Fibroblast of villous mesenchyme (primary cell): ENCODE results near the gene PSEN1. TPM values are rescaled to one million over a fixed set of nuclear protein-coding genes. Genes with fewer than 3 reads are reported as not detected.

Experiments
- DNase-seq: peaks from one replicate; pipeline ENCODE4 v3.0.0-alpha.2; 2010; ENCODE audit warnings: low read depth
- H3K4me3 ChIP-seq: 2 replicates; pipeline ENCODE4 v1.5.1; 2011; ENCODE audit warnings: low read depth, mild to moderate bottlenecking, low read length
- total RNA-seq: library from RNA; depleted of rRNA; stranded (reverse); fragments of >200 nt; gene quantifications from 2 replicates; pipeline ENCODE4 v1.2.3, GENCODE V29; 2012
- TF ChIP-seq, protein P1 (sequence below): IDR thresholded peaks from 2 replicates; pipeline ENCODE4 v1.5.1; 2012; ENCODE audit warnings: low read depth, mild to moderate bottlenecking, low read length; ENCODE audit not compliant: insufficient read depth

Gene PSEN1
- total RNA-seq, 1 donor: 57.4 TPM

DNA sequence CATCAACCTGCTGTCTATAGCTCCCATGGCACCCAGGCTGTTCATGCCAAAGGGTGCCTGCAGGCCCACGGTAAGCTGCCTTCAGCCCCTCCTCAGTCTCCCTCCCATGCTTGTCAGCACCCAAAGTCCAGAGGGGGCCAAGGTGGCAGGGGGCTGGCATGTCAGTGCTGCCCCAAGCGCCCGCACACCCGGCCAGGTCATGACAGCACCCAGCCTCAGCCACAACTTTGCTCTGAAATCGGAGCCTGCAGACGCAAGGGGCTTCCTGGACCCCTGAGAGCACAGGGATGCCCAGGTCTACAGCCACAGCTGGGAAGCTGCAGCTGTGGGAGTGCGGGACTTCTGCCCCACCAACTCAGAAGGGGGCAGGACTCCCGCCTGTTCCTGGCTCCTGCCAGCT is 72.5 kb downstream of the PSEN1 start:
- DNase-seq: no peak
- H3K4me3 ChIP-seq: no peak overlapping the region
- TF ChIP-seq, protein P1, sequence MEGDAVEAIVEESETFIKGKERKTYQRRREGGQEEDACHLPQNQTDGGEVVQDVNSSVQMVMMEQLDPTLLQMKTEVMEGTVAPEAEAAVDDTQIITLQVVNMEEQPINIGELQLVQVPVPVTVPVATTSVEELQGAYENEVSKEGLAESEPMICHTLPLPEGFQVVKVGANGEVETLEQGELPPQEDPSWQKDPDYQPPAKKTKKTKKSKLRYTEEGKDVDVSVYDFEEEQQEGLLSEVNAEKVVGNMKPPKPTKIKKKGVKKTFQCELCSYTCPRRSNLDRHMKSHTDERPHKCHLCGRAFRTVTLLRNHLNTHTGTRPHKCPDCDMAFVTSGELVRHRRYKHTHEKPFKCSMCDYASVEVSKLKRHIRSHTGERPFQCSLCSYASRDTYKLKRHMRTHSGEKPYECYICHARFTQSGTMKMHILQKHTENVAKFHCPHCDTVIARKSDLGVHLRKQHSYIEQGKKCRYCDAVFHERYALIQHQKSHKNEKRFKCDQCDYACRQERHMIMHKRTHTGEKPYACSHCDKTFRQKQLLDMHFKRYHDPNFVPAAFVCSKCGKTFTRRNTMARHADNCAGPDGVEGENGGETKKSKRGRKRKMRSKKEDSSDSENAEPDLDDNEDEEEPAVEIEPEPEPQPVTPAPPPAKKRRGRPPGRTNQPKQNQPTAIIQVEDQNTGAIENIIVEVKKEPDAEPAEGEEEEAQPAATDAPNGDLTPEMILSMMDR: no peak

DNA sequence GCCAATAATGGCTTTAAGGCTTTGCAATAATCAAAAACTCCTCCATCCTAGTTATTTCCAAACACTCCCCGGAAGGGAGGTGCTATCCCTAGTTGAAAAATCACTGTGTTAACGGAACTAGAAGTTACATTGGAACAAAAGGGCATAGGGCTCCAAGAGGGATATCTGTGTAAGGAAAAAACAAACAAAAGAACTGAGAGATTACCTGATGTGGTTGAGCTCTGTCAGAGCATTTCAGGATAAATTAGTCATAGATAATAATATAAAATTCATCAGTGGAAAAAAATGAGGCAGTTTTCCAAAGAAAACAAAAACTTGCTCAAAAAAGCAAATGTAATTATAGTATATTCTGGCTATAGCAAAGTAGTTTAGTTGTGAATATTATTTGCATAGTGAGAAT is 73.6 kb downstream of the PSEN1 start:
- DNase-seq: peak; percentile 39
- TF ChIP-seq, protein P1: no peak
- no peak overlapping the region for H3K4me3 ChIP-seq

DNA sequence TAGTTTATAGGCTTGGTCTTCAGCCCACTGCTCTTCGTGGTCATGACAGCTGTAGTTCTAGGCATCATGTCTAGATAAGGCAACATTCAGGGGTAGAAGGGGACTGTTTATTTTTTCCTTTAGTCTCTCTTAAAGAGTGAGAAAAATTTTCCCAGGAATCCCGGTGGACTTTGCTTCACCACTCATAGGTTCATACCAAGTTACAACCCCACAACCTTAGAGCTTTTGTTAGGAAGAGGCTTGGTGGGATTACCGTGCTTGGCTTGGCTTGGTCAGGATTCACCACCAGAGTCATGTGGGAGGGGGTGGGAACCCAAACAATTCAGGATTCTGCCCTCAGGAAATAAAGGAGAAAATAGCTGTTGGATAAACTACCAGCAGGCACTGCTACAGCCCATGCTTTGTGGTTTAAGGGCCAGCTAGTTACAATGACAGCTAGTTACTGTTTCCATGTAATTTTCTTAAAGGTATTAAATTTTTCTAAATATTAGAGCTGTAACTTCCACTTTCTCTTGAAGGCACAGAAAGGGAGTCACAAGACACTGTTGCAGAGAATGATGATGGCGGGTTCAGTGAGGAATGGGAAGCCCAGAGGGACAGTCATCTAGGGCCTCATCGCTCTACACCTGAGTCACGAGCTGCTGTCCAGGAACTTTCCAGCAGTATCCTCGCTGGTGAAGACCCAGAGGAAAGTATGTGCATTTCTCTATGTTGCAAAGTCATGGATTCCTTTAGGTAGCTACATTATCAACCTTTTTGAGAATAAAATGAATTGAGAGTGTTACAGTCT is 75.1 kb downstream of the PSEN1 start:
- DNase-seq: no peak
- TF ChIP-seq, protein P1: no peak
- H3K4me3 ChIP-seq: no peak overlapping the region

DNA sequence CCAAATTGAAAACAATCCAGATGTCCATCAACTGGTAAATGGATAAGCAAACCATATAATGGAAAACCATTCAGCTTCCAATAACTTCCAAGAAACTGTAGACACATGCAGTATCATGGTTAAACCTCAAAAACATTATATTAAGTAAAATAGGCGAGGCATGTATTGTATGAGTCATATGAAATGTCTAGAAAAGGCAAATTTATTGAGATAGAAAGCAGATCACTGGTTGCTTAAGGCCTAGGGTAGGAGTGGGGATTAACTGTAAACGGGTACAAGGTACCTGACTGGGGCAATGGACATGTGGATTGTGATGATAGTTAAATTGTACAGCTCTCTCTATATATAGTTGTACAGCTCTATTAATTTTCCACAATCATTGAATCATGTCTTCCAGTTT is 79.7 kb downstream of the PSEN1 start:
- TF ChIP-seq, protein P1: no peak
- peak; percentile 44 for DNase-seq
- no peak overlapping the region for H3K4me3 ChIP-seq

DNA sequence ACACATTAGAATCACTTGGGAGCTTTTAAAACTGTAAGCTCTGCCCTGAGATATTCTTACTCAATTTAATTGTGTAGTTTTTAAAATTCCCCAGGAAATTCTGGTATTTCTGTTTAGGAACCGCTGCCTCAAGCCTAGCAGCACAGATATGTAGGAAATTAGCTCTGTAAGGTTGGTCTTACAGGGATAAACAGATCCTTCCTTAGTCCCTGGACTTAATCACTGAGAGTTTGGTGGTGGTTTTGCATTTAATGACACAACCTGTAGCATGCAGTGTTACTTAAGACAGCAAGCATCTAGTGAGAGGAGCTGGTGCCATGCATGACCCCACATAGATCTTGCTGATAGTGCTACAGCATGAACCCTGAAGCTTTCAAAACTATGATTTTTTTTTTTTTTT is 81.1 kb downstream of the PSEN1 start:
- DNase-seq: no peak
- H3K4me3 ChIP-seq: no peak overlapping the region
- TF ChIP-seq, protein P1: no peak

DNA sequence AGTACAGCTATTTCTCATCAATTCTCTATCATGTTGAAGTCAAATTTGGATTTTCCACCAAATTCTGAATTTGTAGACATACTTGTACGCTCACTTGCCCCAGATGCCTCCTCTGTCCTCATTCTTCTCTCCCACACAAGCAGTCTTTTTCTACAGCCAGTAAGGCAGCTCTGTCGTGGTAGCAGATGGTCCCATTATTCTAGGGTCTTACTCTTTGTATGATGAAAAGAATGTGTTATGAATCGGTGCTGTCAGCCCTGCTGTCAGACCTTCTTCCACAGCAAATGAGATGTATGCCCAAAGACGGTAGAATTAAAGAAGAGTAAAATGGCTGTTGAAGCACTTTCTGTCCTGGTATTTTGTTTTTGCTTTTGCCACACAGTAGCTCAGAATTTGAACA is 83.8 kb downstream of the PSEN1 start:
- TF ChIP-seq, protein P1: no peak
- no peak for DNase-seq
- H3K4me3 ChIP-seq: no peak overlapping the region

DNA sequence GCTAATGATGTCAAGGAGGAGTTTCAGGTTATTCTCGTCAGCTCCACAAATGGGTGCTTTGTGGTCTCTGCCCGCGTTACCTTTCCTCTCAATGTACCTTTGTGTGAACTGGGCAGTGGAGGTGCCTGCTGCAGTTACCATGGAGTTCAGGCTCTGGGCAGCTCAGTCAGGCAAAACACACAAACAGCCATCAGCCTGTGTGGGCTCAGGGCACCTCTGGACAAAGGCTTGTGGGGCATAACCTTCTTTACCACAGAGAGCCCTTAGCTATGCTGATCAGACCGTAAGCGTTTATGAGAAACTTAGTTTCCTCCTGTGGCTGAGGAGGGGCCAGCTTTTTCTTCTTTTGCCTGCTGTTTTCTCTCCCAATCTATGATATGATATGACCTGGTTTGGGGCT is 84.3 kb downstream of the PSEN1 start:
- H3K4me3 ChIP-seq: no peak overlapping the region

More for the DNA sequence above, 84.3 kb downstream of the PSEN1 start:
- TF ChIP-seq, protein P1: no peak
- DNase-seq: no peak
